Esophagus muscularis mucosa (tissue), 4 donors: Measurements from ENCODE around the gene GALNTL6. TPM values are rescaled to one million over a fixed set of nuclear protein-coding genes. Genes with fewer than 3 reads are reported as not detected.
A peak's percentile ranks its signal among the peaks of the same experiment; 100 is the strongest.
"Not testable (repeated sequence)": the region's sequence is repeated elsewhere in the genome, so short reads cannot be mapped to it uniquely, and the experiment has no call there.

Experiments used
- DNase-seq: peaks from one replicate; pipeline ENCODE4 v3.0.0-alpha.2; 2017; ENCODE audit errors: extremely low spot score
- H3K27ac ChIP-seq, 4 donors: fragments of 200-600 bp; sonication (generic); replicated peaks in 1 of 4; 1 replicate in 3 of 4; 2 replicates in 1 of 4; pipeline ENCODE4 v1.5.1; 2016 to 2019; ENCODE audit warnings: mild to moderate bottlenecking in 1 of 4
- H3K27me3 ChIP-seq, 4 donors: fragments of 200-600 bp; sonication (generic); one replicate each; pipeline versions ENCODE4 v1.5.1 to v1.6.0; 2016 to 2019
- H3K36me3 ChIP-seq, 4 donors: fragments of 200-600 bp; sonication (generic); one replicate each; pipeline ENCODE4 v1.5.1; 2016 to 2019
- H3K4me1 ChIP-seq, 4 donors: fragments of 200-600 bp; sonication (generic); one replicate each; pipeline ENCODE4 v1.5.1; 2016 to 2019
- H3K4me3 ChIP-seq, 4 donors: fragments of 200-600 bp; sonication (generic); 1 replicate in 2 of 4; 2 replicates in 2 of 4; pipeline ENCODE4 v1.5.1; 2016 to 2019; ENCODE audit warnings: mild to moderate bottlenecking in 4 of 4, moderate library complexity in 1 of 4
- H3K9me3 ChIP-seq, 4 donors: fragments of 200-600 bp; sonication (generic); 1 replicate in 3 of 4; 2 replicates in 1 of 4; pipeline ENCODE4 v1.5.1; 2016 to 2019
- CTCF ChIP-seq, 3 experiments: fragments of 200-600 bp in 2 of 3; fragments of 450-650 bp in 1 of 3; sonication (generic) in 2 of 3; IDR thresholded peaks; one replicate each; pipeline ENCODE4 v1.5.1; 2017 to 2019; ENCODE audit warnings: antibody characterized with exemption in 3 of 3, mild to moderate bottlenecking in 2 of 3, moderate library complexity in 1 of 3
- EP300 ChIP-seq: sonication (generic); formaldehyde crosslinking; IDR thresholded peaks from one replicate; pipeline ENCODE4 v1.6.1; 2017; ENCODE audit warnings: antibody characterized with exemption
- POLR2A ChIP-seq: fragments of 450-650 bp; IDR thresholded peaks from one replicate; pipeline ENCODE4 v1.6.1; 2017; ENCODE audit warnings: antibody characterized with exemption, moderate library complexity, mild to moderate bottlenecking, low read depth
- POLR2AphosphoS5 ChIP-seq, 2 donors: sonication (generic); formaldehyde crosslinking; IDR thresholded peaks; one replicate each; pipeline ENCODE4 v1.6.1; 2017; ENCODE audit warnings: antibody characterized with exemption in 2 of 2
- WGBS: methylation state at CpG from one replicate; pipeline ENCODE4 v1.1.5; 2018; 5-methylcytosine and 5-hydroxymethylcytosine counted together
- intact Hi-C: fragments of 100-400 bp; cut with DNase I; formaldehyde crosslinking; loops from one replicate; pipeline ENCODE4 v1.15.1; 2023
- total RNA-seq, 4 donors: library from RNA; depleted of rRNA; stranded (reverse); fragments of >200 nt; gene quantifications; one replicate each; pipeline versions ENCODE4 v1.1.0 to v1.2.1, GENCODE V29; 2016

Gene GALNTL6
- total RNA-seq, 4 donors from 2014 or later: 0.33 to 0.42 TPM; not detected in 2

- Histone ChIP-seq H3K4me1 (peaks cover 0 to 8% (median 0%) of the 10 kb centered on the region in 4 donors), H3K27ac (no peak overlapping the region), H3K27me3 (no peaks in the 10 kb centered on the region), H3K4me3 (no peak overlapping the region), H3K36me3 (no peaks in the 10 kb centered on the region), H3K9me3 (no peaks in the 10 kb centered on the region)
- WGBS: 93% methylated on average over 4 of the region's 4 CpGs
- TF ChIP-seq POLR2AphosphoS5 (IDR thresholded peaks at IDR 0.05) (no peak), POLR2A (no peak), CTCF (IDR thresholded peaks at IDR 0.05) (no peak), EP300 (no peak)
- DNase-seq: no peak
- intact Hi-C loops: loop anchor here (5.0 to 10.0 kb wide), 3 partner anchors 242 to 400 kb away; no protein-coding TSS in a partner anchor
Observed at GRCh38 chr4:173014836-173015235, 1201.6 kb downstream of the GALNTL6 start.

GRCh38 chr4:173017802-173018201 lies 1204.6 kb downstream of the GALNTL6 start:
- no peaks in the 10 kb centered on the region for H3K9me3 ChIP-seq
- H3K27ac ChIP-seq: no peak overlapping the region
- H3K27me3 ChIP-seq: no peaks in the 10 kb centered on the region
- TF ChIP-seq POLR2AphosphoS5 (IDR thresholded peaks at IDR 0.05) (no peak), POLR2A (no peak)
- DNase-seq: no peak
- no peaks in the 10 kb centered on the region for H3K36me3 ChIP-seq
- H3K4me3 ChIP-seq: no peak overlapping the region
- intact Hi-C loops: loop anchor here (10.0 kb wide), 1 partner anchor 397 kb away; no protein-coding TSS in a partner anchor
- H3K4me1 ChIP-seq: peaks cover 0 to 8% (median 0%) of the 10 kb centered on the region in 4 donors

GRCh38 chr4:173018446-173018845 lies 1205.2 kb downstream of the GALNTL6 start:
- 91% methylated on average over 3 of the region's 3 CpGs for WGBS
- intact Hi-C loops: loop anchor here (10.0 kb wide), 1 partner anchor 396 kb away; no protein-coding TSS in a partner anchor
- no peak for TF ChIP-seq POLR2AphosphoS5 (IDR thresholded peaks at IDR 0.05)
- no peak for TF ChIP-seq CTCF (IDR thresholded peaks at IDR 0.05)
- TF ChIP-seq EP300: no peak
- no peak for TF ChIP-seq POLR2A

GRCh38 chr4:173019664-173020063 lies 1206.5 kb downstream of the GALNTL6 start:
- intact Hi-C loops: loop anchor here (10.0 kb wide), 2 partner anchors 155 to 395 kb away; no protein-coding TSS in a partner anchor
- WGBS: 94% methylated on average over 3 of the region's 3 CpGs
- Histone ChIP-seq H3K27me3 (no peaks in the 10 kb centered on the region), H3K36me3 (no peaks in the 10 kb centered on the region), H3K4me3 (no peak overlapping the region), H3K4me1 (peaks cover 0 to under 1% (median 0%) of the 10 kb centered on the region in 4 donors), H3K27ac (no peak overlapping the region), H3K9me3 (no peaks in the 10 kb centered on the region)
- TF ChIP-seq POLR2A (no peak), EP300 (no peak), CTCF (IDR thresholded peaks at IDR 0.05) (no peak), POLR2AphosphoS5 (IDR thresholded peaks at IDR 0.05) (no peak)
- peak; percentile 17 for DNase-seq

More at GRCh38 chr4:173018446-173018845, 1205.2 kb downstream of the GALNTL6 start:
- H3K4me3 ChIP-seq: no peak overlapping the region
- no peaks in the 10 kb centered on the region for H3K9me3 ChIP-seq
- no peak for DNase-seq
- H3K27ac ChIP-seq: no peak overlapping the region
- H3K4me1 ChIP-seq: peaks cover 0 to 2% (median 0%) of the 10 kb centered on the region in 4 donors
- H3K36me3 ChIP-seq: no peaks in the 10 kb centered on the region
- no peaks in the 10 kb centered on the region for H3K27me3 ChIP-seq

GRCh38 chr4:173021746-173022573 lies 1208.8 kb downstream of the GALNTL6 start:
- not testable (repeated sequence) for H3K4me3 ChIP-seq, H3K4me1 ChIP-seq, H3K27me3 ChIP-seq, H3K9me3 ChIP-seq, H3K27ac ChIP-seq, H3K36me3 ChIP-seq
- DNase-seq: peak; percentile 1
- 85% methylated on average over 7 of the region's 7 CpGs for WGBS
- intact Hi-C loops: loop anchor here (10.0 kb wide), 1 partner anchor 153 kb away; no protein-coding TSS in a partner anchor
